HG03565 (cell line): ENCODE data around the gene AQP2.

ENCODE experiments used
- ATAC-seq: cut with Tn5 transposase; IDR thresholded peaks from one replicate; pipeline ENCODE4 v1.9.1; 2021; ENCODE audit warnings: mild to moderate bottlenecking, moderate library complexity; ENCODE audit not compliant: unreplicated experiment

The AQP2 gene

DNA sequence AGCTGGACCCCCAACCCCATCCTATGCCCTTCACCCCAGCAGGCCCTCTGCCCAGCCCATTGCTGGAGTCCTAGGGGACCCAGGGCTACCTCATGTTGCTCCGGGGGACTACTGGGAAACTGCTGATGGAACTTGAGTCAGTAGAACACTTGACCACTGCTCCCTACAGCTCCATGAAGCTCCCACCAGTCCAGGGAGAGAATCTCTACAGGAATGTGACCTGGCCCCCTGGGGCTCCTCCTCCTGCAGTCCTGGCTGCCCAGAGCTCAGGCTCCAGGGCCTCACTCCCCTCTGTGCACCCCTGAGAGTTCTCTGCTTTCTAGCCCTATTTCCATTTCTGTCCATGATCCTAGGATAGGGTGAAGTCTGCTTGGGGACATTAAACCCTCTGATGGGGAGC is 10.8 kb upstream of the AQP2 start:
- no peak for ATAC-seq

DNA sequence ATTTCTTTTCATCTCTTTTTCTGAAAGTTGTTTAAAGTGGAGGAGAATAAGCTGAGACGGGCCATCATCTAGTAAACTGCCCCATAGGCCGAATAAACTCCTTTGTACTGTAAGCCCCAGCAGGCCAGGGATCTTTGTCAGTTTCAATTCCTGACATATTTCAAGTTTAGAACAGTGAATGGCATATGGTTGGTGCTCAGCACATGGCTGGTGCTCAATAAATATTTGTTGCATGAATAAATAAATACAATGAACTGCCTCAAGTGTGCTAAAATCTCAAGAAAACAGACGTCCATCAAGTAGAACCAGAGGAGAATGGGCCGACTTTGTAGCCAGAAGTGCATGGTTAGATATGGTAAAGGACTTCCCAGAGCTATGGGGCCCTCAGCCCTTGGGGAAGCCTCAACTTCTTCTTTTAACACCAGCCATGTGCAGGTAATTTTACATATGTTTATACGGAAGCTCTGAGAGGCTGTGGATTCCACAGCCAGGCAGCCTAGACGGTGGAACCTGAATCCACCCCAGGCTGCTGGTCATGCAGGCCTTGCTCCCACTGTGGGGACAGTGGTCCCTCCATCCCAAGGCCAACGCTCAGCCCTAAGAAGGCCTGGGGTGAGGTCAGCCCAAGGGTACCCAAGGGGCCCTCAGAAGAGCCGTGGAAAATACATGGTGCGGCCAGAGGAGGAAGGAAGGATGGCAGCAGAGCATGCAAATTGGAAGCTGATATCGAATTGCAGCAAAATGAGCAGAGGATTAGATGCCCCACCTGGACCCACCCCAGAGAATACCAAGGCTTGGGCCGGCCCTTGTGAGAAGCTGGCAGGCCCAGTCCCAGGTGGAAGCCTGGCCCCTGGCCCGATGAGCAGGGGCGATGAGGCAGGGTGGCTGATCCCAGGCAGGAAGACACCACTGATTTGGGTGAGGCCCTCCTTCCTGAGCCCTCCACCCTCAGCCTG is 8.7 kb upstream of the AQP2 start:
- ATAC-seq: no peak

DNA sequence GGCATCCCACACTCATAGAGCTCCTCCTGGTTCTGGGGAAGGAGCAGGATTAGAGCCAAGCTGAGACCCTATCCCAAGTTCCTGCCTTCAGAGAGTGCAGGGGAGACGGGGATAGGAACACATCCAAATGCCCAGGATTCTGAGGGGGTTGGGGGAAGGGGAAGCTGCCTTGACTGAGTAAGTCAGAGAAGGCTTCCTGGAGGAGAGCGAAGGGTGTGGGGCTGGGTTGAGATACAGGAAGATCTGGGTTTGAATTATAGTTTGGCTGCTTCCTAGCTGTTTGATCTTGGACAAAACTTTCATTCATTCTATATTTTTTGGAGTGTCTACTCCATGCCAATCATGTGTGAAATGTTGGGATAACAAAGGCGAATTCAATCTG is 8.0 kb upstream of the AQP2 start:
- no peak for ATAC-seq

DNA sequence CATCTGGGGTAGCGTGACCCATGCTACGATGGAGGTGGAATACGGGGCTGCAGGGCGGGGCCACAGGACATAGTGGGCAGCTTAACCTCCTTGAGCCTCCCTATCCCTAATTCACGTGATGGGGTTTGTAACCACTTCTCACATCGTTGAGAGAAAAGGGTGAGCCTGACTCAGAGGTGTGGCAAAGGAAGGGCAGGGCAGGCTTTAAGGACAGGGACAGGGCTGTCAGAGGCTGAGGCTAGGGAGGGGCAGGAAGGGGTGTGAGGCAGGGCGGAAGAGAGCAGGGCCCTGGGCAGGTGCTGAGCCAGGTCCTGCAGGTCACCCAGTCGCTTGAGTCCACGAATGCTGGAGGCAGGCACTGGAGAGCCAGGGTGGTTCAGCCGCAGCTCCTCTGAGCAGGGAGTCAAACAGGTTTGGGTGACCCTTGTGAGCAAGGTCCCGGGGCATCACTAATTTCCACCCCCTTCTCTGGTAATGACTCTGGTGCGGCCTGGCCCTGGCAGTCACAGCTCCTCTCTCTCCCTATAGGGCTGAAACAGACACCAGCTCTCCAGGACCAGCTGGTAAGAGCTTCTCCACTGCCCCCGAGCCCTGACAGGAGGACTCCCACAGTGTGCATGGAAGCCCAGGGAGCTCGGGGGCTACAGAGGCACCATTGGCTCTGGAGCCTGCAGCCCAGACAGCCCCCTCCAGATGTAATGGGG is 7.5 kb upstream of the AQP2 start:
- no peak for ATAC-seq

DNA sequence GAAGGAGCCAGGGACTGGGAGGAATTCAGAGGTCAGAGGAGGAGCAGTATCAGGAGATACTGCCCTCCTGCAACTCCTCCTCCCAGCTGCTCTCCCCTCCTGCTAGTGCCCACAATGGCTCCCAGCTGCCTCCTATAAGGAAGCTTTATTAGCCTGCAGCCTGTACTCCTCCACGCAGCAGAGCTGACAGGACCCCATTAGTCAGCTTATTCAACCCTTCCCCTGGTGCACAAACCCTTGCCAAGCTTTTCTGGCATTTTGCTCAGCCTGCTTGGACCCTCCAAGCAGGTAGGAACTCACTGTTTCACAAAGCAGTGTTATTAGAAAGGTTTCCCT is 6.9 kb upstream of the AQP2 start:
- ATAC-seq: no peak

DNA sequence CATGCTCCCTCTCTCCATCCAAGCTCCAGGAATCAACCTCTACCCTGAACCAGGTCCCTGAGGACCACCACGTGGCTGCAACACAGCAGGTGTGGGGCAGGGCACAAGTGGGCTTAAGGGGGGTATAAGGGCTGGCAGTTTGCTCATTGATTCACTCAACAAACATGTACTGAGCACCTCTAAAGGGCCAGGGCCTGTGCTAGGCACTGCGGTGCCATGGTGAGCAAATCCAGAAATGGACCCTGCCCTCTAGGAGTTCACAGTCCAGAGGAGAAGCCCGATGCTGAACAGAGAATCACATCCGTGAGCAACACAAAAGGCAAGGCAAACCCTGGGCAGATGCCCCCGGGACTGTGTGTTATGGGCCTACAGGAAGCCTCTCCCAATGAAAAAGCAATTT is 6.5 kb upstream of the AQP2 start:
- no peak for ATAC-seq

DNA sequence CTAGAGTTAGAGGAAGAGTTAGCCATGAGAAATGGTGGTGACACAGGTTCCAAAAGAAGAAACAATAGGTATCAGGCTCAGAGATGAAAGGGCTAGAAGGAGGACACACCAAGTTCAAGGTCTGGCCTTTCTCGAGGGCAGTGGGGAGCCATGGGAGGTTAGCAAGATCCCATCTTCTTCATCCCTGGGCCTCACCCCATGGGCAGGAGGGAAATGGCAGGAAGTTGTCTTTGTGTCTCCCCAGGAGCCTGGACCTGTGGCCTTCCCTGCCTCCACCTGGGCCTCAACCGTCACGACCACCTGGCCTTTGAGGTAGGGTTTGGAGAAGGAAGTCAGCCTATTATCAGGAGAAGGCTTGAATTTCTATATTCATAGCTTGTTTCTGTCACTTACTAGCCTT is 5.8 kb upstream of the AQP2 start:
- no peak for ATAC-seq

DNA sequence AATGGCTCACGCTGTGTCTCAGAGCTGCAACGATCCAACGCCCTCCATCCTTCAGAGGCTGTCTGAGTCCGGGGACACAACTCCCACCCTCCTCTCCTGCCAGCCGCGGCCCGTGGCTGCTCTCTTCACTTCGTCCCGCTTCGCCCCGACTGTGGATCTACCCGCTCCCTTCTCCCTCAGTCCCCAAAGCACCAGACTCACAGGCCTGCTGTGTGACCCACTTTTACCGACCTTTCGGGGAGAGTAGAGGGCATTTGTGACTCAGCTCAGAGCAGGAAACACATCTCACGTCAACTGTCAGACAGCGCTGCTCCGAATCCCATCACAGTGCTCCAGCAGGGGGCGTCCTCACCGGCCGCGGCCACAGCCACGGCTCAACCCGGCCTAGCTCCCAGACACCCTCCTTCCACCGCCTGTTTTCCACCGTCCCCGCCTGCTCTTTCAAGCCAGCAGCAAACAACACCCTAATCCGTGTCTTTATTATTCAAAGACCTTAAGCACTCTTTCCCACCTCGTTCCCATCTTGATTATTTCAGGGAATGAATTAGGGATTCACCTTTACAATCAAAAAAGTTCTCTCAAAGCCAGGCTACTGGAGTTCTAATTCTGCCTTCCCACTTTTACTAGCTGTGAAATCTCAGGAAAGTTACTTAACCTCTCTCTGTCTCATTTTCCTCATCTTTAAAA is 5.0 kb upstream of the AQP2 start:
- ATAC-seq: no peak

DNA sequence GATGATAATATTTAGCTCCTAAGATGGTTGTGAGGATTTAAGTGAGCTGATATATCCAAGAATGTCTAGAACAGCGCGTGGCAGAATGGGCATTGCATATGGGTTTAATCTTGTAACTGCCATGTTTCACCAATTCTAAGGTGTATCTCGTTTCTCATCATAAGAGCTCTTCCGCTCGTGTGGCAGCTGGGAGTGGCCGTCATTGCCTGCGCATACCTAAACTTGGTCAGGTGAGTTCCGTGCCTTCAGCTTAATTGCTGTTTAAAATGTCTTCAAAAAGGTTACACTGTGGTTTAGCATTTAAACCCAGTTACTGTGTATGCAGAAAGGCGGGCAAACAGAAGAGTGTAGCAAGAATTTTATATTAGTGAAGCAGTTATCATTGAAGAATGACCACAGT is 4.5 kb upstream of the AQP2 start:
- no peak for ATAC-seq

DNA sequence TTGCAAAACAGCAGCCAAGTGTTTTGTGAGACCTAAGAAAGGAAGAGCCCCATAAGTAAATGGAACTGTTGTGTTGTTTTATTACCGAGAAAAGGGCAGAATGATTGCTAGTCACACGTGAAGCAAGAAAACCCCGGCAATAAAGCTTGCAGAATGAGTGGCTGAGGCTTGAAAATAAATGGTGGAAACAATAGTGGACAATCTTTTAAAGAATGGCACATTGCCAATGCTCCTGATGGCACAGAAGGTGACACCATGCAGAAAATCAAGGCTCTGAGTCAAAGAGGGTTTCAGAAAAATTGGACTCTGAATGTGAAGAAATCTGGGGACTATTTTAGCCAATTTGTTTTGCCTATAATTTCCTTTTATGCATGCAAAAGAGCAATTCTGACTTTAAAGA is 4.0 kb upstream of the AQP2 start:
- no peak for ATAC-seq

DNA sequence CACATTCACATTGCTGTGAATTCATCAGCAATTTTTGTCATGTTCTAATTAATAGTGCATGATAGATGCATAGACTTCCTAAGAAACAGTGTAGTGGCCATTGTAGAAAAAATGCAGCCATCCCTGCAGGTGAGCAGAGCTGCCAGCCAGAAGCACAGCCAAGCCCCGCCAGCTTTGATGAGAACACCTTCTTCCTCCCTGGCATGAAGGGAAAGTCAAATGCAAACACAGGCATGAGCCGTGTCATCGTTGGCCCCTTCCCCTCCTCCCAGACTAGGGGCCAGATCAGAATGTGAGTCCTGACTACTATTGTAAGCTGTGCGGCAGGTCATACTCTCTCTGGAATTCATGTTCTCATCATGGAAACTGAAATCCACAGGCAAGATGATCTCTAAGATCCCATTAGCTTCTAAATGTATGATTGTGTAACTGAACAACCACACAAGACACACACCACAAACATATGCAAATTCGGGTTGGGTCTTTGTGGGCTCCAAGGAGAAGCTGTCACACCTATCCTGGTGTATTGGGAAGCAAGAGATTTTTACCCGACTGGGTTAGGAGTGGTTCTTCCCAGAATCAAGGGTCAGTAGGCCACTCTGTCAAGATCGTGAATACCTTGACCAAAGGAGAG is 2.8 kb upstream of the AQP2 start:
- no peak for ATAC-seq

DNA sequence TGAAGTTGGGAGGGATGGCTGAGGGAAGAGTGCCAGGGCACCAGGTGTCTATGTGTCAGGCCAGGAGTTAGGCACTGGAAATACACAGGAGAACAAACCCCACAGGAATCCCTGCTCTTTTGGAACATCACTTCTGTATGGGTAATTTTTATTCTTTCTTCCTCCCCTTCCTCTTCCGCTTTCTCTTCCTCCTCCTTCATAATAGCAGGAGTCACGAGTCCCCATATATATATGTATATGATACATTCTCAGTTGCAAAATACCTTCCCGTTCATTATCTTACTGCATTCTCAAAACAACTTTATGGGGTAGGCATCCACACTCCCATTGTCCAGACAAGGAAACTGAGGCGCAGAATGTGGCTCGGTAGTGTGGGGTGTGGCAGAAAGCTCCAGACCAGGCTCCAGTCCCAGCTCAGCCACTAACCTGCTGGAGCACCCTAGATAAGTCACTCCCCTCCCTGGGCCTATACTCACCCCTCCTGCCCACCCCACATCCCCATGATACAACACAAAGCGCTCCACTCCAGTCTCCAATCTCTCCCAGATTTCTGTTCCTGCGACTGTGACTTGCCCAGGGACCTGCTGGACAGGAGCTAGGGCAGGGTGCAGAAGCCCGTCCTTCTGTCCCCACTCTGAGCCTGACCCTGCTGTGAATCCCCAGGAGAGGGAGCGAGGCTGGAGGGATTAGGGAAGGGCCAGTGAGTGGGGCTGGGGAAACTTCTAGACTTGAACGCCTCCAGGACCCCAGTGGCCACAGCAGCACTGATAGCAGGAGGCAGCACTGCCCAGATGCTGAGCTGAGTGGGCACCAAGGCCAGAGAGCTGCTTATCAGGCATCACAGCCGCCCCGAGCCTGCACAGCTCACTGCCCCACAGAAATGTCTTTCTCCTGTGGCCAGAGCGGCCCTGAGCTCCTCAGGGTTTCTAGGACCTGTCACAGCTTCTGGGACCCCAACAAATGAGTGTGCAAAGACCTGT is 1.4 kb upstream of the AQP2 start:
- ATAC-seq: no peak

DNA sequence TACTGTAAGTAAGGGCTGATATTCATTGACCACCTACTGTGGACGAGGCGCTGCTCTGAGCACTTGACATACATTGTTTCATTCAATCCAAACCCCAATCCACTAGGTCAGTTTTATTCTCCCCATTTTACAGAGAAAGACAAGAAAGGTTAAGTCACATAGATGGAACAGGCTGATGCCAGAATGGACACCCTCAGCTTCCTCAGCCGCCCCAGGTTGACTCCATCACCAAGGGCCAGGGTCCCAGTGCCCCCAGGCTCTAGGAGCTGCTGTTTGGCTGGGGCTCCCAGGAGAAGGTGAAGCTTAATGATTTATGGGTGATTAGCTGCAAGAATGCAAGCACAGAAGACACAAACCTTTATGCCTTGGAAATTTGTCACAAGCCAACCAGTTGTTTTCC is 671 bp upstream of the AQP2 start:
- no peak for ATAC-seq

DNA sequence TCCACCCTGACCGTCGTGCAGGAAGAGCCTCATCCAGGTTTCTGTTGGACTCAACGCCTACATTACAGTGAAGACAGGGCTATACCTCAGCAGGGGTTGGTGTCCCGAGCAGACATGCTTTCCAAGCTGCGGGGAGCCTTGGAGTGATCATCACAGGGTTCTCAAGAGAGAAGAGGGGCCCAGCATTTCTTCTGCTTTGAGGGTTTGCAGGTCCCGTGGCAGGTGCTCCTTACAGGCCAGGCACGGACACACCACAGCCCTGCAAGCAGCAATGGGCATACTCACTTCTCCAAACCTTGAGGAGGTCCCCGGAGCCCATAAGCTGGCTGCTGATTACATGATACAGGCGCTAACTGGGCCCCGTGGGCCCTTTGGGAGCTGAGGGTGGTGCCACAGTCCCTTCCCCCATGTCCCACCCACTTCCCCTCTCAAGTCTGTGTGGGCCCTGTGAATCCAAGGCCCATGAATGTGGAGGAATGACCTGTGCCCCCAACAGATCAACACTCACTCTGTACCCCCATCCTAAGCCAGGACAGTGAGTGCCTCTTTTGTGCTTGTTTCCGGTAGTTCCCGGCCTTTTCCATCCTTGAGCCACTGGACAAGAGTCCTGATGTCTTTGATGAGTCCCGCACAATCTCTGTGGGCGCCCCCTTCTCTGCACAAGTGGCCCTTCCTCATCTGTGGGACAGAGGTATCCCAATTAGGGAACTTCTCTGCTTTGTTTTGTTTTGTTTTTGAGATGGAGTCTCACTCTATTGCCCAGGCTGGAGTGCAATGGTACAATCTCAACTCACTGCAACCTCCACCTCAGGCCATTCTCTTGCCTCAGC is 1.1 kb downstream of the AQP2 start:
- ATAC-seq: no peak

DNA sequence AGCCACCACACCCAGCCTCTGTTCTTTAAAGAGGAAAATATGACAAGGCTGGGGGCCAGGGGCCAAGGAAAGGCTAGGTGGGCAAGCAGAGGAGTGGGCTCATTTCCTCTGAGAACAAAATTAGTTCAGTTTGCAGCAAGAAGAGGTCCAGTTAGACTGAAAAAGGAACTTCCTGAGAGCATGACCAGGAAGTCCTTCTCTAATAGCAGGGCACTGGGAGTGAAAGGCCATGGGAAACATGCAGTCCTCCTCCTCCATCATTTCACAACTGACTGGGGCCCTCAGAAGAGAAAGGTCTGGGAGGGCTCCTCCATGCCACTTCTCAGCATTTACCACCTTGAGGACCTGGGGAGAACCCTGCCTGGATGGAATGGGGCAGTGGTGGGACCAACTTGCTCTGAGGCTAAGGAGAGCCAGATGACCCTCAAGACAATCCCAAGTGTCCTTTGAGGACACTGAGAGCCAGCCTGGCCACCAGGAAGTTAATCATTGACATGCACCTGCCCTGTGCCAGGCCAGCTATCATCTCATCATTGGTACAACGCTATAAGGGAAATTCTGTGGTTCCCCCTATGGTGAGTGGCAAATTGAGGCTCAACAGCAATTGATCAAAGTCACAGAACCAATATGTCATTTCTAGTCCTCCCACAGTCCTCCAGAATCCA is 2.0 kb downstream of the AQP2 start:
- ATAC-seq: no peak

DNA sequence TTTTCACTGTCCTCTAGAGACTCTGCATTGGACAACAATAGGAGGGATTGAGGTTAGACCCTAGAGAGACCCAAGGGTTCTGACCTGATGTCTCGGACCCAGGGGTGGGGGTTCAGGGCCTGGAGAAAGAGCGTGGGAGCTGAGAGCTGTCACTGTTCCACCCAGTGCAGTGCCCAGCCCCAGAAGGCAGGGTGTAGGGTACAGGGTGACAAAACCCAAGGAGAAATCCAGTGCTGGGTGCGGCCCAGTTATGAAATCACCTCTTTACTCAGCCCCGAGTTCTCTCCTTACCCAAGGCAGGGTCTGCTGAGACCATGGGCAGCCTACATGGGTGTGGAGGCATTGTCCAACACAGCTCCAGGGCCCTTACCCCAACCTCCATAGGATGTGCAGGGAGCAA is 2.6 kb downstream of the AQP2 start:
- no peak for ATAC-seq

DNA sequence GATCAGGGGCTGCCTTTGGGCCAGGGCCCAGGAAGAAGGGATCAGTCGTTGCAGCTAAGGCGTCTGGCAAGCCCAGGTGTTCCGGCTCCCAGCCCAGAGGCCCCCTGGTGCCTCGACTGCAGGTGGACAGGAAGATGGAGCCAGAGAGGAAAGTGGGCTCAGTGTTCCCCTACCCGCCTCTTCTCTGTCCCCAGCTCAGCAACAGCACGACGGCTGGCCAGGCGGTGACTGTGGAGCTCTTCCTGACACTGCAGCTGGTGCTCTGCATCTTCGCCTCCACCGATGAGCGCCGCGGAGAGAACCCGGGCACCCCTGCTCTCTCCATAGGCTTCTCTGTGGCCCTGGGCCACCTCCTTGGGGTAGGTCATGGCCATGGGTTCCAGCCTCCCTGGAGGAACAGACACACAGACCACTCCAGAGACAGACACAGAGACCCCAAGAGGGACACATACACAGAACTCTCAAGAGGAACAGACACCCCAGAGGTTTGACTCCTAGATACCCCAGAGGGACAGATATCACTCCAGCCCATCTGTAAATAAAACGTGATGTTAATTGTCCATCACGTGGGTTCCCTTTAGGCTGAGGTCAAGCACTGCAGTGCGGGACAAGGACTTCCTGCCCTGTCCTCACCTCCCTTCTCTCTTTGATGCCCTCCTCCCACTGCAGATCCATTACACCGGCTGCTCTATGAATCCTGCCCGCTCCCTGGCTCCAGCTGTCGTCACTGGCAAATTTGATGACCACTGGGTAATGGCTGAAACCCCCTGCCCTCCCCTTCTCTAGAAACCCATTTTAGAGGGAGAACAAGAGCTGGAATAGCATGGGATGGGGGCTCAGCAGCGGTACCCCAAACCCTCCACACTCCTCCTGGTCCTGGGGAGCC is 3.7 kb downstream of the AQP2 start:
- ATAC-seq: no peak
